NCI-H2107 (cell line): Measurements from ENCODE around the gene URGCP.

Source experiments
- DNase-seq: peaks from one replicate; lab custom pipeline; 2025; lab: John Stamatoyannopoulos, UW

The URGCP gene

GRCh38 chr7:43906331-43907010 is at the start of gene URGCP:
Gene URGCP, minus strand, starts transcription at chr7:43906596. Its CDS starts 21 bp downstream, at chr7:43906575.
- DNase-seq, result peak; percentile 15

DNA sequence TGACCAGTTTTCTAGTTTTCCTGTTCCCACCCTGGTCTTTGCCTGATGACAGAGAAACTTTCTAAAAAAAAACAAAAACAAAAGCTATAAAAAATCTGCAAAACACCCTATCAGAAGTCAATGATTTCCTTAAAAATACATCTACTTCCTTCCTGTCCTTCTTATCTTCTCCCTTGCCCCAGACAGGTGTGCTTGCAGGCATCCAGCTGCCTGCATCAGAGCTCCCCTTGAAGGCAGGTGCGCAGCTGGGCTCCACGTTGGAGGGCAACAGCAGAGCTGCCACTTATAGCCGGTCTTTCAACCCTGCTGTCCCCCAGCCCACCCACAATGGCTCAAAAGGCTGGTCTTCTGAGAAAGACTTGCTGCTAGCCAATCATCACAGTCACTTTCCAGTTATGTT is 49.6 kb upstream of the URGCP start:
- no peak for DNase-seq

DNA sequence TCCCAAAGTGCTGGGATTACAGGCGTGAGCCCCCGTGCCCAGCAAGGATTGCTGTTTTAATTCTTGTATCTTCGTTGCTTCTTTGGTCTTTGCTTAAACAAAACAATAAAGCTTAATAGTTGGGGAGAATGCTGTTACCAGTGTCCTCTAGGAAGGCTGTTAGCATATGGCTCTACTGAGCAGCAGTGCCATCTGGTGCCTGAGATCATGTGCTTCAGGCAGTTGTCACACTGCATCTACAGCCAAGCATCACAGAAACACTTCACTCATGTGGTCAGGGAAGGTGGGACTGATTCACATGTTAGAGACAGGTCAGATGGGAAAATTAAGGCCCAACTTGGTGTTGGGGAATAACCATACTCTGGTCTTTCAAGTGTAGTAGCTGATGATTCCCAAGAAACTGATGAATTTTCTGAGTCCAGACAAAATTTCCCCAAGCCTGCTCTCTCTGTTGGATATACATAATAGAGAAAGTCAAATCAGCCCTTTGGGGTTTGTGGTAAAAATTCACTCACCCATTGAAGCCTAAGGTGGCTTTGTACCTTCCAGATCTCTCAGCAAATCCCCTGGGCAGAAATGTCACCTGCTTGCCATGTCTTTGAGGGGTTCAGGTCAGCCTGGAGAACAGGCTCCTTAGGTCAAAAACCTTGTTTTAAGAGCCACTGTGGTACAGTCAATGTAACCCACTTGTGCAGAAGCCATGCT is 48.3 kb upstream of the URGCP start:
- no peak for DNase-seq

DNA sequence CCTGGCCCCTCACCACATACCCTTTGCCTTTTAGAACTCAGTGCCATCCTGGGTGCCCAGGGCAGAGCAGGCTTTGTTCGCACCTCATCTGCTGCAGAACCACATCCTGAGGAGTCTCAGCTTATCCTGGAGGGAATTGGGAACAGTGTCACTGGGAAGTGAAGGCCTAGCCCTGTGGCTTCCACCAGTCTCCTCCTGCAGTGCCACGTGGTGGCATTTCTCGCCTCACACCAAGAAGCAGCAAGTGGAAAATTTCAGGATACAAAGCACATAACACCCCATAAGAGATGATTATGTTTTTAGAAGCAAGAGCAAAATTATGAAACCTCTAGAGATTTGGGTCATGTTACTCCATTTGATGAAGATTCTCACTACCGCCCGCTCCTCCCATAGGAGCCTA is 46.7 kb upstream of the URGCP start:
- DNase-seq, result no peak

GRCh38 chr7:43952028-43952427 is 45.6 kb upstream of the URGCP start:
- DNase-seq, result no peak

GRCh38 chr7:43944286-43944685 is 37.9 kb upstream of the URGCP start:
- no peak for DNase-seq

DNA sequence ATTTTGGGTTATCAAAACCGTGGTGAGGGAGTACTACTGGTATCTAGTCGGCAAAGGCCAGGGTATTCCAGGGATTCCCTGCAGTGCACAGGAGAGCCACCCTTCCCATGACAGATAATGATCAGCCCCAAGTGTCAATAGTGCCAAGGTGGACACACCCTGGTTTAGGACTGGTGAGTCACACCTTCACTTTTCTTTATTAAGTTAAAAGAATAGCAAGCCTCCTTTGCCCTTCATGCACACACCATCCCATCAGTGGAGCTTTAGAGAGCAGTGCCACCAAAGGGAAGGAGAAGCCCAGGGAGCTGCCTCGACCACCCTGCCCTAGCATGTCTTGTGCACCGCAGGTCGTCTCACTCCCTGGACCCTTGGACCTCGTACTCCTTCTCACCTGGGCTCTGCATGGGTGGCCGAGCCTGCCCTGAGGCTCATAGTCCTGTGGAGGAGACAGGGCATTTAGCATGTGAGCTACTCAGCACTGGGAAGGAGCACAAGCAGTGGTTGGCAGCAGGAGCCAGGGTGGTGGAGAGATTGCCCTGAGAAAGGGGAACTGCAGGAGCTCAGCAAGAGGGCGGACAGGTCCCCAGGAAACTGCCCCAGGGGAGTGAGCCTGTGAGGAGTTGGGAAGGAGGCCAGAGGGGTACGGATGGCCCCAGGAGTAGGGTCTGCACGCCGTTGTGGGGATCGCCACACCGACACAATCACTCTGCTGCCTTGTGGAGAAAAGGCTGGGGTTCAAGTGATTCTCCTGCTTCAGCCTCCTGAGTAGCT is 37.2 kb upstream of the URGCP start:
- DNase-seq, result no peak

GRCh38 chr7:43942997-43943396 is 36.6 kb upstream of the URGCP start:
- no peak for DNase-seq

- DNase-seq, result no peak
These were observed 35.9 kb upstream of the URGCP start for GRCh38 chr7:43942250-43942649.

- no peak for DNase-seq
These were observed 32.6 kb upstream of the URGCP start for GRCh38 chr7:43938892-43939482.

- DNase-seq, result no peak
These were observed 31.0 kb upstream of the URGCP start for GRCh38 chr7:43937444-43937843.

DNA sequence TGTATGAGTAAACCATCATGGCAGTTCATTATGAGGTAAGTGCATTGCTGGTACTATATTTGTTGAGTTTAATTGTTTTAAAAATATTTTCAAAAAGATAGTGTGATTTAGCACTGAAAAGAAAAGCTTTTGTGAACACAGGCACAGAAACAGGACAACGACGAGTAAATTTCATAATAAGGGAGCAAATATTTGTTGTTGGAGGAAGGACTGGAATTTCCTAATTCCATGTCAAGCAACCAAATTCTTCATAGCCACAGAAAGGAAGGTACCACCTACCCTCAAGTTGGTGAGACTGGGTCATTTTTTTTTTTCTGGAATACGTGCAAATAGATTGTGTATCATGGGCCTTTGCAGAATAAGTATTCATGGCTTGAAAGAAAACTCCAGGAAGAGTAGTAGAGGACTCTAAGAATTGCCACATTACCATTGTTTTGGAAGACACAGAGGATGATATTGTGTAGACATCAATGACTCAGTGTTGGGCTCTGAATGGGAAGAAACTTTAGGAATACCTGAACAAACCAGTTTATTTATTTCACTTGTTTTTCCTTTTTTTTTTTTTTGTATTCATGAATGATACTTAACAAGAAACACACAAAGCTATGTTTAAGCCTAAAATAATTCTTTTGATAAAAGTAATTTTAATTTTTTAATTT is 27.6 kb upstream of the URGCP start:
- no peak for DNase-seq

- DNase-seq, result no peak
These were observed 24.9 kb upstream of the URGCP start for GRCh38 chr7:43931346-43931745.

DNA sequence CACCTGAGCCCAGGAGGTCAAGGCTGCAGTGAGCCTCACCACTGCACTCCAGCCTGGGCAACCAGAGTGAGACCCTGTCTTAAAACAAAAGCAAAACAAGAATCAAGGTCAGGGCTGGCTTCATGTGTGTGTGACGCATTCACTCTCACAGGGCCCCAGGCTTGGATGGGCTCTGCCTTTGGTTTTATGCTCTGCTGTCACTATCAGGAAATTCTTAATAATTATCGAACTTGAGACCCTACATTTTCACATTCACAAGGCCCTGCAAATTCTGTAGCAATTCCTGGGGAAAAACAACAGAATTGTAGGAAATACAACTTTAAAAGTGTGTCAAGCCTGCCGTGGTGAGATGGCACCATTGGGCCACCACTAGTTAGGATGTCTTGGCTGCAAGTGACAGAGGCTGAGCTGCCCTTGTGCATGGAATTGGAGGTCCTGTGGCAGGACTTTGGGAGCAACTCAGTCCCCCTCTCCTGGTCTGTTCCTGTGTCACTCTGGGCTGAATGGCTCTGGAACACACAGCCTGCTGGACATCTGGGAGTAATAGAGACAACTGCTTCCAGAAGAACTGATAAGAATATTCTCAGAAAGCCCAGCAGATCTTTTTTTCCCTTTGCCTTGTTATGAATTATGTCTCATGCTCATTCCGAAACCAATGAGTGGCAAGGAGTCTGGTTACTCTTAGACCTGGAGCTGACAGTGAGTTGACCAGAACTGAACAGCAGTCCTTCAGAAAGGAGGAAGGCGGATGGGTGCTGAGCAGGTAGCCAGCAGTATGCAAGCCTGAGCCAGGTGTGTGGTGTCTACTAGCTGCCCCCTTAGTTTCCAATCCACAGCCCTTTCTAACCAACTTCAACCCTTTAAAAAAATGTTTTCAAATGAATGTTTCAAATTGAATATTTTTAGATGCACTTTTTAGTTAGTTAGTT is 23.4 kb upstream of the URGCP start:
- no peak for DNase-seq

DNA sequence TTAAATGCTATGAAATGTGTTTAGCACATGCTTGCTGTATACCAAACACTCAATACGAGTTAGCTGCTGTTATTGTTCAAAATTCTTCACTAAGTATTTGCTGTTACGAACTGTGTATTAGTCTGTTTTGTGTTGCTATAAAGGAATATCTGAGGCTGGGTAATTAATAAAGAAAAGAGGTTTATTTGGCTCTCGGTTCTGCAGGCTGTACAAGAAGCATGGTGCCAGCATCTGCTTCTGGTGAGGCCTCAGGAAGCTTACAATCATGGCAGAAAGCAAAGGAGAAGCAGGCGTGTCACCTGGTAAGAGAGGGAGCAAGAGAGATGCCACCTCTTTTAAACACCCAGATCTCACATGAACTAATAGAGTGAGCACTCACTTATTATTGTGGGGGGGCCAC is 21.4 kb upstream of the URGCP start:
- no peak for DNase-seq

DNA sequence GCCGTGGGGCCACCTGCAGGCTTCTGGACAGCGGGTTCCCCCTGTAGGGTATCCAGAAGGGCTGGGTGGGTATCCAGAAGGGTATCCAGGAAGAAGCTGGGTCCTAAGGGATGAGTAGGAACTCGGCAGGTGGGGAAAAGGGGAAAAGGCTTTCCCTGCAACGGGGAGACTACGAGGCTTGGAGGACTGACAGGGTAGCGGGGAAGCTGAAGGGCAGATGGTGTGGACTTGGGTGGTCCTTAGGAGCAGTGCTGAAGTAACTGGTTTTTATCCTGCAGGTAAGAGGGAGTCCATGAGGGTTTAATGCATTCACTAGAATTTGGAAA is 20.4 kb upstream of the URGCP start:
- no peak for DNase-seq

DNA sequence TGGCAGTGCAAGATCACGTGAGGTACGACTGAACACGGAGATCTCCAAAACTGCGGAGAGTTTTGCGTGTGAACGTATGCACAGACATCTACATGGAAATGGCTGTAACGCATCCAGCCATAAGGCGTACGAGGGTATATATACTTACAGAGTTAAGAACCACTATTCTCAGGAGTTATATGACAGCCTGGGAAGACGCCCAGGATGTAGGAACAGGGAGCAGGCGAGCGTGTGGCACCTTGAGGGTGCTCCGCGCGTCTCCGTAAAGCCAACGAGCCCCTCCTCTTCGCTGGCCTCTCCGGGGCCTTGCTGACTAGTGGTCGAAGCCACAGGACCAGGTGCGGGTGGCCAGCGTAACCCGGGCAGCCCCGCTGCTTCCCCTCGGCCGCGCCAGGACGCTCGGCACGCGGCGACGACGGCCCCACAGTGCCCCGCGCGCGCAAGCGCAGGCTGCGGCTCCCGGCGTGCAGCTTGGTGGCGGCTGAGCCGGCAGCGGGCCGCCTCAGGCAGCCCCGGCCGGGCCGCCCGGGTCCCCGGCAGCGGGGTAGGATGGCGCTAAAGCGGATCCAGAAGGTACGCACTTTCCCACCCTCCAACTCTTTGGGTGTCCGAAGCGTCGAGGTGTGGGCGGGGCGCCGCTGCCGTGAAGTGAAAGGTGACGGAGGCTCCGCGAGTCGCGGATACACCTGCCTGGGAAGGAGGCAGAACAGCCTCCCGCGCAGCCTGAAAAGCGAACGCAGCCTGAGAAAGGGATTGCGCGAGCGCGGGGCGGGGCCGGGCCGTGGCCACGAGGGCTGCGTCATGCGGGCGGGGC is 19.8 kb upstream of the URGCP start, which contains the start of gene UBE2D4:
Gene UBE2D4, plus strand, starts transcription at position 453 of the 814 bp plus-strand sequence. Its CDS starts 97 bp downstream, at position 550.
- peak; percentile 86 for DNase-seq

DNA sequence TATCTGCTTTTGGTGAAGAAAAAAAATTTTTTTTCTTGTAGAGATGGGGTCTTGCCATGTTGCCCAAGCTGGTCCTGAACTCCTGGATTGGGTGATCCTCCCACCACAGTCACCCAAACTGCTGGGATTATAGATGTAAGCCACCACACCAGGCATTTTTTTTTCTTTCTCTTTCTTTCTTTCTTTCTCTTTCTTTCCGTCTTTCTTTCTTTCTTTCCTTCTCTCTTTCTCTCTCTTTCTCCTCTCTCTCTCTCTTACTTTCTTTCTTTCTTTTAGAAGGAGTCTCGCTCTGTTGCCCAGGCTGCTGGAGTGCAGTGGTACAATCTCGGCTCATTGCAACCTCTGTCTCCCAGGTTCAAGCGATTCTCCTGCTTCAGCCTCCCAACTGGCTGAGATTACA is 16.3 kb upstream of the URGCP start:
- DNase-seq, result no peak

- DNase-seq, result no peak
These were observed 15.0 kb upstream of the URGCP start for GRCh38 chr7:43921423-43921822.

DNA sequence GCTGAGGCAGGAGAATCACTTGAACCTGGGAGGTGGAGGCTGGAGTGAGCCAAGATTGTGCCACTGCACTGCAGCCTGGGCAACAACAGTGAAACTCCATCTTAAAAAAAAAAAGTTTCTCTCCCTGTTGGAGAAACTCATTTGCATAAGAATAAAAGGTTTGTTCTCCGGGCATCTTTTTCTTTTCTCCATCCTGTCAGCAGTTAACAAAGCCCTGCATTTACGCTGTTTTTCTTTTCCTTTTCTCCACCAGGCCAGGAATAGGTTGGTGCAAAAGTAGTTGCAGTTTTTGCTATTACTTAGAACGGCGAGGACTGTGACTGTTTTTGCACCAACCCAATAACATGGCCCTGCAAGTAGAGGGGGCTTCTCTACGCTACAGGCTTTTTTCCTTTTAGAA is 9.5 kb upstream of the URGCP start:
- no peak for DNase-seq
